Endothelial cell of umbilical vein (primary cell): Measurements from ENCODE around the gene RGS6. TPM values are rescaled to one million over a fixed set of nuclear protein-coding genes. Genes with fewer than 3 reads are reported as not detected.

Experiments used
- BruUV-seq: library from RNA; stranded (reverse); fragments of 400-500 nt; replicated peaks from 2 replicates; lab custom pipeline; 2021; lab: Mats Ljungman, UMichigan
- CTCF ChIA-PET: fragments of 300-600, 350-600 bp; sonication (Branson Sonifier 250); formaldehyde crosslinking; loops from one replicate; lab custom pipeline; 2021; ENCODE audit warnings: antibody characterized with exemption, inconsistent platforms; lab: Charles Lee
- POLR2A ChIA-PET: fragments of 300-600, 350-600 bp; sonication (Branson Sonifier 250); formaldehyde crosslinking; loops from one replicate; lab custom pipeline; 2021; ENCODE audit warnings: antibody characterized with exemption, inconsistent platforms; lab: Charles Lee
- DNase-seq: peaks from one replicate; pipeline ENCODE4 v3.0.0-alpha.2; 2011; ENCODE audit warnings: low read depth, low spot score
- FAIRE-seq: peaks from 2 replicates; lab custom pipeline; 2011; peaks lifted over from hg19 to GRCh38; lab: Jason Lieb, UNC
- H2AFZ ChIP-seq: 2 replicates; pipeline ENCODE4 v1.6.0; 2012; ENCODE audit warnings: low read depth, low read length, control low read depth, inconsistent platforms
- H3K27ac ChIP-seq: 2 replicates; pipeline ENCODE4 v1.5.1; 2011; ENCODE audit warnings: low read depth, mild to moderate bottlenecking, control low read depth, low read length, moderate library complexity; ENCODE audit not compliant: insufficient read depth
- H3K27me3 ChIP-seq, 2 experiments: 2 replicates each; pipeline versions ENCODE4 v1.6.0 to v1.6.1; 2011; ENCODE audit warnings: low read length in 2 of 2, mixed read lengths in 1 of 2; ENCODE audit not compliant: control insufficient read depth in 2 of 2, insufficient read depth in 2 of 2
- H3K36me3 ChIP-seq, 2 experiments: 2 replicates in 1 of 2; 3 replicates in 1 of 2; pipeline ENCODE4 v1.5.1; 2011; ENCODE audit warnings: low read length in 2 of 2, mild to moderate bottlenecking in 1 of 2, moderate library complexity in 1 of 2; ENCODE audit not compliant: control insufficient read depth in 2 of 2, insufficient read depth in 2 of 2; ENCODE audit errors: extremely low read depth in 1 of 2
- H3K4me1 ChIP-seq: 3 replicates; pipeline ENCODE4 v1.5.1; 2011; ENCODE audit warnings: mild to moderate bottlenecking, low read length; ENCODE audit not compliant: control insufficient read depth, insufficient read depth; ENCODE audit errors: extremely low read depth
- H3K4me2 ChIP-seq: 2 replicates; pipeline ENCODE4 v1.6.1; 2011; ENCODE audit warnings: low read length, control low read depth, mixed read lengths; ENCODE audit not compliant: insufficient read depth
- H3K4me3 ChIP-seq, 3 experiments: fragments of 200-600 bp in 1 of 3; sonication (generic), shearing (Covaris generic) in 1 of 3; replicated peaks in 1 of 3; 2 replicates each; pipeline ENCODE4 v1.5.1; 2011 to 2016; ENCODE audit warnings: control low read depth in 3 of 3, low read length in 3 of 3, mild to moderate bottlenecking in 2 of 3, inconsistent platforms in 1 of 3, low read depth in 1 of 3, moderate library complexity in 1 of 3; ENCODE audit not compliant: insufficient read depth in 1 of 3
- H3K79me2 ChIP-seq: 2 replicates; pipeline ENCODE4 v1.6.0; 2012; ENCODE audit warnings: low read length, inconsistent platforms; ENCODE audit not compliant: control insufficient read depth, insufficient read depth
- H3K9ac ChIP-seq: replicated peaks from 2 replicates; pipeline ENCODE3; 2011; ENCODE audit warnings: low read length, control low read depth; ENCODE audit not compliant: insufficient read depth; ENCODE audit errors: extremely low read depth
- H3K9me1 ChIP-seq: replicated peaks from 3 replicates; pipeline ENCODE4 v1.6.0; 2011; ENCODE audit warnings: mild to moderate bottlenecking, low read length; ENCODE audit not compliant: control insufficient read depth, insufficient read depth; ENCODE audit errors: extremely low read depth
- H3K9me3 ChIP-seq: replicated peaks from 2 replicates; pipeline ENCODE4 v1.5.1; 2012; ENCODE audit warnings: low read length, inconsistent platforms; ENCODE audit not compliant: control insufficient read depth, insufficient read depth
- H4K20me1 ChIP-seq: replicated peaks from 2 replicates; pipeline ENCODE3; 2011; ENCODE audit warnings: mild to moderate bottlenecking, low read length; ENCODE audit not compliant: control insufficient read depth, insufficient read depth; ENCODE audit errors: extremely low read depth
- CTCF ChIP-seq, 2 donors: IDR thresholded peaks; 1 replicate in 1 of 2; 2 replicates in 1 of 2; pipeline ENCODE4 v1.5.1; 2011; ENCODE audit warnings: low read length in 2 of 2, mild to moderate bottlenecking in 2 of 2, moderate library complexity in 2 of 2, control low read depth in 1 of 2, inconsistent platforms in 1 of 2, low read depth in 1 of 2; ENCODE audit not compliant: insufficient read depth in 1 of 2; ENCODE audit errors: extremely low read depth in 1 of 2
- EZH2 ChIP-seq: IDR thresholded peaks from 2 replicates; pipeline ENCODE4 v1.6.1; 2012; ENCODE audit warnings: borderline replicate concordance, low read depth, mild to moderate bottlenecking, moderate library complexity, low read length, inconsistent platforms; ENCODE audit not compliant: severe bottlenecking
- GATA2 ChIP-seq: IDR thresholded peaks from 2 replicates; pipeline ENCODE4 v1.7.0; 2011; ENCODE audit warnings: low read depth, mild to moderate bottlenecking, moderate library complexity, mixed read lengths, low read length; ENCODE audit not compliant: insufficient read length, insufficient read depth
- JUN ChIP-seq: IDR thresholded peaks from 2 replicates; pipeline ENCODE4 v1.6.1; 2011; ENCODE audit warnings: borderline replicate concordance, low read depth; ENCODE audit not compliant: insufficient read length, insufficient read depth
- MYC ChIP-seq: IDR thresholded peaks from one replicate; pipeline ENCODE4 v1.6.1; 2011; ENCODE audit warnings: mild to moderate bottlenecking, low read depth, low read length
- POLR2A ChIP-seq: IDR thresholded peaks from 2 replicates; pipeline ENCODE4 v1.6.1; 2012; ENCODE audit warnings: low read depth, mild to moderate bottlenecking, control low read depth, low read length
- dilution Hi-C: fragments of 300-500 bp; cut with MboI; formaldehyde crosslinking; loops from one replicate; pipeline ENCODE4 v1.15.0; 2019; ENCODE audit warnings: low sequenced_read_pairs; ENCODE audit not compliant: extremely low pct_ligation_motif_present
- intact Hi-C: fragments of 100-400 bp; cut with micrococcal nuclease; formaldehyde crosslinking; loops from one replicate; pipeline ENCODE4 v1.10.0; 2022
- polyA plus RNA-seq, 4 experiments: library from polyadenylated mRNA; depleted of rRNA in 3 of 4; stranded (reverse) in 3 of 4; unstranded in 1 of 4; fragments of >200 nt; gene quantifications; 2 replicates each; pipeline versions ENCODE4 v1.2.1 to v1.2.3, GENCODE V29; 2011 to 2012; ENCODE audit warnings: missing spikeins in 1 of 4
- total RNA-seq: library from RNA; stranded (reverse); gene quantifications from 2 replicates; pipeline ENCODE4 v1.2.3, GENCODE V29; 2021

RGS6 gene
- total and polyA plus RNA-seq, 2 donors (not counting 3 experiments of a cell fraction or from before 2014, with no cell fraction given) = not detected

DNA sequence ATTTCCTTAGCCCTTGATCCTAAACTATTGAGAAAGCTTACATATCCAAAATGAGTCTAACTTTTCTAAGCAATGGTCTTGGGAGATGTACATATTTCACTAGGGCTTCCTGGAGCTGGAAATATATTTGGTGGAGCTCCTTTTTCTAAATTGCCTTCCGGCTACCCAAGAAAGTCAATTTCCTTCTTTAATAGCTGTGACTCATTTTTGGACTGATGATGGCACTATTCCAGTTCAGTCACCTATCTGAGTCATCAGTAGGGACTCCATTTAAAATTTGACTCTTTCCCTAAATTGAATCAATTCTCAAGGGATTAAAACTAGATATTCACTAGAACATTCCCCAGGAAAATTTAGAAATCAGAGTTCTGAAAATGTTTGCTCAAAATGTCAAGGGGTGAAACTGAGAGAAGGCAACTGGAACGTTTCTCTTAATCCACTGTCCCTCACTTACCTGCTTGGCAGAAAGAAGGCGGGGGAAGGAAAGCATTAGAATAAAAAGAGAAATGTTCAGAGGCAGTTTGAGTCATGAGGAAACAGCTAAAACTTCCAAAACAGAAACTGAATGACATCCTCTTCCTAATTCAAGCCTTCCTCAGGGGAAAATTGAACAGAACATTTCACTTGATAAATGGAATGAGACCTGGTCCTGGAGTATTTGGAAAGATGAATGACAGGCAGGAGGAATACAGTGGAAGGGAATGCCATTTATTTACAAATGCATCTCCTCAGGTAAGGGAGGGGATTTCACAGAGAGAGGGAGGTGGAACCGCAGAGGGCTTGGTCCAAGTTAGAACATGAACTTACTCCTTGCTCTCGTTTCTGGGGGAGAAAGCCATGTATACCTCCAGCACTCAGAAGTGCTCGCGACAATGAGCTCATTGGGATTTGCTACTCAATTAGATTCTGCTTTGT is 91.2 kb downstream of the RGS6 start:
- CTCF ChIA-PET = no interaction called here
- POLR2A ChIA-PET = no interaction called here
- Histone ChIP-seq H3K27me3 (no peaks in the 10 kb centered on the region), H3K9ac (no peak overlapping the region), H2AFZ (no peak overlapping the region), H3K4me3 (no peak overlapping the region), H3K9me1 (no peaks in the 10 kb centered on the region), H3K9me3 (no peaks in the 10 kb centered on the region), H3K4me2 (no peak overlapping the region), H3K79me2 (no peaks in the 10 kb centered on the region), H3K36me3 (no peaks in the 10 kb centered on the region), H4K20me1 (no peaks in the 10 kb centered on the region), H3K4me1 (no peaks in the 10 kb centered on the region), H3K27ac (no peak overlapping the region)
- no peak for FAIRE-seq
- no peak for DNase-seq
- TF ChIP-seq EZH2 (no peak), POLR2A (no peak), CTCF (IDR thresholded peaks at IDR 0.05; ENCODE audit: extremely low read depth in 1 of 2, insufficient read depth in 1 of 2, low read depth in 1 of 2, low read length in 2 of 2) (no peak), GATA2 (no peak), MYC (no peak), JUN (no peak)
- dilution Hi-C loops (no loop called here), intact Hi-C loops (loop anchor here (1.0 kb wide), 1 partner anchor 397 kb away; no protein-coding TSS in a partner anchor)
- BruUV-seq = no TSS peak
